Ishikawa (cell line): ENCODE data around the gene GLCCI1.

ENCODE experiments used
- CEBPB ChIP-seq: IDR thresholded peaks from 2 replicates; pipeline ENCODE4 v1.6.1; 2012
- NFIC ChIP-seq: IDR thresholded peaks from 2 replicates; pipeline ENCODE4 v1.6.1; 2012
- RAD21 ChIP-seq: IDR thresholded peaks from 2 replicates; pipeline ENCODE4 v1.6.1; 2012; ENCODE audit warnings: low read depth
- ZBTB7A ChIP-seq: IDR thresholded peaks from 2 replicates; pipeline ENCODE4 v1.6.1; 2012; ENCODE audit warnings: low read depth

- TF ChIP-seq ZBTB7A (no peak), NFIC (no peak), CEBPB (no peak), RAD21 (no peak)
These were observed 163.4 kb downstream of the GLCCI1 start for GRCh38 chr7:8131694-8132605.
